Esophagus squamous epithelium (tissue), 4 donors: ENCODE data around the gene CSTPP1.

ENCODE experiments used
- CTCF ChIP-seq, 6 experiments: fragments of 450-650 bp in 4 of 6; fragments of 200-600 bp in 2 of 6; sonication (generic) in 2 of 6; IDR thresholded peaks; one replicate each; pipeline ENCODE4 v1.5.1; 2016 to 2019; ENCODE audit warnings: antibody characterized with exemption in 6 of 6, mild to moderate bottlenecking in 4 of 6, moderate library complexity in 4 of 6
- POLR2A ChIP-seq, 4 donors: fragments of 450-650 bp; IDR thresholded peaks; one replicate each; pipeline ENCODE4 v1.6.1; 2017; ENCODE audit warnings: antibody characterized with exemption in 4 of 4, mild to moderate bottlenecking in 4 of 4, moderate library complexity in 3 of 4

GRCh38 chr11:46917109-46917761, 19.3 kb upstream of the CSTPP1 start:
- no peak for TF ChIP-seq CTCF (IDR thresholded peaks at IDR 0.05)
- TF ChIP-seq POLR2A (IDR thresholded peaks at IDR 0.05): no peak
